ENCODE measurements around the gene AMMECR1. TPM values are rescaled to one million over a fixed set of nuclear protein-coding genes. Genes with fewer than 3 reads are reported as not detected.

AMMECR1 gene
- total and polyA plus RNA-seq, 12 donors, result 0.59 to 1.8 (median 0.99) TPM

DNA sequence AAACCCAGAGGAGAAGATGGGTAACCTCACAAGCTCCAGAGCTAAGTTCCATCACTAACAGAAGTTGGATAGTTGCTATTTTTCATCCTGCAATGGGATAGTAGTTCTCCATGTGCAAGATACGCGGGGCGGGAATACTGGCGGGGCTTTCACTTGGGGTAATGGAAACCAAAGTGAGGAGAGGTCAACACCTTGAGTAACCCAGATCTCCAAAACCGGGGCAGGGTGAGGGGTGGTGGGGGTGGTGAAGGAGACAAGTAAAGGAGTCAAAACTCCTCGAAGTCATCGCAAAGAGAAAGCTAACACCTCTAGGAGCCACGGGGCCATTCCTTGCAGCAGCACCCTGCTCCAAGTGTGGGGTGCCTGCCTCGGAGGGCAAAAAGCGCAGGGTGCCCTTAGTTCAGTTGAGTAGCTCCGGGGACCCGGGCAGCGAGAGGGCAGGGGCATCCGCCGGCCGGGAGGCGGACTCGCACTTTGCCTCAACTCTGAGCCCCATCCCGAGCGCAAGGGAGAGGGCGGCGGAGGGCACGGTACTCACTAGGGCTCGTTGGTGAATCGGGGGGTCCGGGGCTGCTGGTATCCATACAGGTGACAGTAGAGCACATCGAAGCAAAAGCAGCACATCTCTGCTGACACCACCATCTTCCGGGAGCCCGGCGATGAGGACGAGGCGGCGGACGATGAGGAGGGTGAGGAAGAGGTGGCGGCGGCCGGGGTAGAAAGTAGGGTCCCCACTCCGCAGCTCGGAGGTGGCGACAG is 645 bp downstream of the AMMECR1 start:
- H3K27ac ChIP-seq, result peak overlapping the region; percentile 46 to 89 (median 83)
- intact Hi-C loops (cut with DNase I), result loop anchor here in 5 of 10 donors (5.0 to 10.0 kb wide), 4 partner anchors 85 to 155 kb away; no protein-coding TSS in a partner anchor
- WGBS, 2 donors, result 0 to 1% methylated on average over 33 to 37 of the region's 40 CpGs

DNA sequence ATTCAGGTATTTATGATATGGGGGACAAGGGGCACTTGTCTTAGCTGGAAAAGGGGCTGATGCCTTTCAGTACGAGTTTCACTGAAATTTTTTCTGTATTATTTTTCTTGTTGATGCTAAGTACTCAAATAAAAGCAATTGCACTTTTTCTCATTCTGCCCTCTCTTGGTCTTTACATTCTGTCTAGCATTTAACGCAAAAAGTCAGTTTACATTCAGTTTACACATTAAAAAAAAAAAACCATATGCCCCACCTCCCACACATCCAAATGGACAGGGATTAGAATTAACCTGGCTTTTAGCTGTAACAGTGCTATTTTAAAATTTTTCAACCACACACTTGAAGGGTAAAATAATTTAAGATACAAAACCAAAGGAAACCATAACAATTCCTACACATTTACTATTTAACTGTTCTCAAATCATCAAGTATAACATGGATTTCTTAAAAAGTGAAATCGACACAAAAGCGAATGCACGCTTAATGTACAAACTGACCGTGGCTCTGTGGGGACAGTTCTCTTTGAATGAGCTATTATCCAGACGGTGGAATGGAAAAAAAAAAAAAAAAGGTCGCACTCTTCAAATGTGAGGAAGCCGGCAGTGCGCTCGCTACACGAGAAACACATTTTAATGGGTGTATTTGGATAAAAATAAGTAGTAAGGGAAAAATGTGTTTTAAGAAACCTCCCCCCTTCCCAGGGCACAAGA is 1.4 kb downstream of the AMMECR1 start:
- intact Hi-C loops (cut with DNase I), result loop anchor here in 5 of 10 donors (5.0 to 10.0 kb wide), 4 partner anchors 86 to 154 kb away; no protein-coding TSS in a partner anchor
- WGBS, 2 donors, result 9 to 13% methylated on average over 12 of the region's 12 CpGs

More for the DNA sequence above, 645 bp downstream of the AMMECR1 start:
- Histone ChIP-seq H3K4me3 (peak overlapping the region; percentile 53 to 91 (median 78)), H3K4me1 (peaks cover 0 to 18% (median 3%) of the 10 kb centered on the region in 9 donors), H3K27me3 (peaks cover 0 to 58% (median 0%) of the 10 kb centered on the region in 7 donors), H3K36me3 (no peaks in the 10 kb centered on the region), H3K9me3 (no peaks in the 10 kb centered on the region)
- no peak for TF ChIP-seq CTCF (IDR thresholded peaks at IDR 0.05)
- DNase-seq, result peak in 1 of 2 donors; percentile 23
- peak; percentile 36 to 76 (median 57) for ATAC-seq

GRCh38 chrX:110315551-110315950 is 2.3 kb downstream of the AMMECR1 start:
- Histone ChIP-seq H3K4me1 (peaks cover 0 to 22% (median 4%) of the 10 kb centered on the region in 9 donors), H3K27ac (no peak overlapping the region), H3K9me3 (no peaks in the 10 kb centered on the region), H3K4me3 (no peak overlapping the region), H3K27me3 (peaks cover 0 to 55% (median 0%) of the 10 kb centered on the region in 7 donors), H3K36me3 (no peaks in the 10 kb centered on the region)
- 53 to 66% methylated on average over 1 of the region's 1 CpG for WGBS, 2 donors
- ATAC-seq, result no peak
- no peak for DNase-seq
- intact Hi-C loops (cut with DNase I), result loop anchor here in 5 of 10 donors (5.0 to 10.0 kb wide), 4 partner anchors 87 to 153 kb away; no protein-coding TSS in a partner anchor
- TF ChIP-seq CTCF (IDR thresholded peaks at IDR 0.05), result no peak

More for the DNA sequence above, 1.4 kb downstream of the AMMECR1 start:
- Histone ChIP-seq H3K27ac (no peak overlapping the region), H3K4me1 (peaks cover 0 to 18% (median 3%) of the 10 kb centered on the region in 9 donors), H3K36me3 (no peaks in the 10 kb centered on the region), H3K4me3 (peak overlapping the region; percentile 53 to 91 (median 78)), H3K9me3 (no peaks in the 10 kb centered on the region), H3K27me3 (peaks cover 0 to 58% (median 0%) of the 10 kb centered on the region in 7 donors)
- TF ChIP-seq CTCF (IDR thresholded peaks at IDR 0.05), result no peak
- DNase-seq (no peak), ATAC-seq (peak in 1 of 8 donors; percentile 36)
